IMR-90 (cell line): Measurements from ENCODE around the gene IFI27L2. TPM values are rescaled to one million over a fixed set of nuclear protein-coding genes. Genes with fewer than 3 reads are reported as not detected.

Source experiments
- ATAC-seq: fragments of 200-7000 bp; cut with Tn5 transposase; 2 replicates; pipeline ENCODE4 v1.9.1; 2020; ENCODE audit warnings: low read depth, mild to moderate bottlenecking, moderate library complexity
- BruUV-seq: library from RNA; stranded (reverse); fragments of 400-500 nt; replicated peaks from 2 replicates; lab custom pipeline; 2021; lab: Mats Ljungman, UMichigan
- CTCF ChIA-PET: fragments of 300-600 bp; formaldehyde crosslinking; extraction: SDS; loops from one replicate; lab custom pipeline; 2021; ENCODE audit warnings: antibody characterized with exemption; lab: Yijun Ruan, JAX
- POLR2A ChIA-PET: fragments of 300-600 bp; sonication (Branson Sonifier 250); formaldehyde crosslinking; loops from one replicate; lab custom pipeline; 2022; ENCODE audit warnings: antibody characterized with exemption; ENCODE audit not compliant: unreplicated experiment; lab: Charles Lee
- DNase-seq: peaks from one replicate; pipeline ENCODE4 v3.0.0; 2013
- H2AFZ ChIP-seq: replicated peaks from 2 replicates; pipeline ENCODE3; 2013; ENCODE audit warnings: low read length, mild to moderate bottlenecking; ENCODE audit not compliant: poor library complexity
- H2AK5ac ChIP-seq: 2 replicates; pipeline ENCODE4 v1.6.1; 2013; ENCODE audit warnings: low read depth, low read length, inconsistent platforms
- H2AK9ac ChIP-seq: replicated peaks from 2 replicates; pipeline ENCODE3; 2013; ENCODE audit warnings: mild to moderate bottlenecking, low read depth, low read length, moderate library complexity; ENCODE audit not compliant: poor library complexity
- H2BK120ac ChIP-seq: 2 replicates; pipeline ENCODE4 v1.6.1; 2013; ENCODE audit warnings: low read depth, low read length, inconsistent platforms
- H2BK15ac ChIP-seq: 3 replicates; pipeline ENCODE4 v1.6.1; 2013; ENCODE audit warnings: low read depth, low read length, inconsistent platforms
- H2BK20ac ChIP-seq: 2 replicates; pipeline ENCODE4 v1.6.1; 2013; ENCODE audit warnings: low read depth, mild to moderate bottlenecking, inconsistent platforms, low read length, moderate library complexity
- H2BK5ac ChIP-seq: 2 replicates; pipeline ENCODE4 v1.6.1; 2013; ENCODE audit warnings: mild to moderate bottlenecking, low read depth, low read length, inconsistent platforms; ENCODE audit not compliant: poor library complexity, severe bottlenecking
- H3K14ac ChIP-seq: replicated peaks from 2 replicates; pipeline ENCODE4 v1.6.1; 2013; ENCODE audit warnings: low read depth, low read length, inconsistent platforms
- H3K18ac ChIP-seq: 2 replicates; pipeline ENCODE4 v1.6.1; 2013; ENCODE audit warnings: low read depth, low read length, control low read depth
- H3K23ac ChIP-seq: 2 replicates; pipeline ENCODE4 v1.6.1; 2013; ENCODE audit warnings: low read depth, low read length, inconsistent platforms
- H3K27ac ChIP-seq: 2 replicates; pipeline ENCODE4 v1.5.1; 2013; ENCODE audit warnings: mild to moderate bottlenecking, control low read depth, low read length; ENCODE audit not compliant: insufficient read depth
- H3K27me3 ChIP-seq: 2 replicates; pipeline ENCODE4 v1.6.1; 2013; ENCODE audit warnings: low read length; ENCODE audit not compliant: control insufficient read depth, insufficient read depth
- H3K36me3 ChIP-seq: 2 replicates; pipeline ENCODE4 v1.6.1; 2013; ENCODE audit warnings: low read length, mixed read lengths; ENCODE audit not compliant: control insufficient read depth, insufficient read depth
- H3K4ac ChIP-seq: 2 replicates; pipeline ENCODE4 v1.6.1; 2013; ENCODE audit warnings: low read depth, low read length, inconsistent platforms
- H3K4me1 ChIP-seq: 2 replicates; pipeline ENCODE4 v1.6.1; 2013; ENCODE audit warnings: low read length, mixed read lengths; ENCODE audit not compliant: control insufficient read depth, insufficient read depth
- H3K4me2 ChIP-seq: 2 replicates; pipeline ENCODE4 v1.6.1; 2013; ENCODE audit warnings: low read depth, mild to moderate bottlenecking, control low read depth, low read length, moderate library complexity
- H3K4me3 ChIP-seq: 2 replicates; pipeline ENCODE4 v1.5.1; 2013; ENCODE audit warnings: low read depth, mild to moderate bottlenecking, control low read depth, low read length, moderate library complexity; ENCODE audit not compliant: insufficient read depth
- H3K56ac ChIP-seq: 2 replicates; pipeline ENCODE4 v1.6.1; 2013; ENCODE audit warnings: low read length, inconsistent platforms; ENCODE audit not compliant: insufficient read depth; ENCODE audit errors: extremely low read depth
- H3K79me1 ChIP-seq, 2 experiments: 2 replicates each; pipeline ENCODE4 v1.6.1; 2013; ENCODE audit warnings: low read length in 2 of 2, inconsistent platforms in 1 of 2, low read depth in 1 of 2
- H3K9ac ChIP-seq: 2 replicates; pipeline ENCODE4 v1.6.1; 2013; ENCODE audit warnings: low read depth, low read length, control low read depth
- H3K9me1 ChIP-seq: 2 replicates; pipeline ENCODE4 v1.6.1; 2013; ENCODE audit warnings: low read length, inconsistent platforms; ENCODE audit not compliant: insufficient read depth
- H3K9me3 ChIP-seq: 2 replicates; pipeline ENCODE4 v1.6.1; 2013; ENCODE audit warnings: low read length; ENCODE audit not compliant: control insufficient read depth, insufficient read depth
- H4K20me1 ChIP-seq: 2 replicates; pipeline ENCODE4 v1.6.1; 2013; ENCODE audit warnings: low read length, inconsistent platforms; ENCODE audit not compliant: insufficient read depth
- H4K5ac ChIP-seq: 2 replicates; pipeline ENCODE4 v1.6.1; 2013; ENCODE audit warnings: mild to moderate bottlenecking, low read depth, low read length, control low read depth
- H4K8ac ChIP-seq, 2 experiments: 2 replicates each; pipeline ENCODE4 v1.6.1; 2013; ENCODE audit warnings: low read depth in 2 of 2, low read length in 2 of 2, control low read depth in 1 of 2, inconsistent platforms in 1 of 2
- H4K91ac ChIP-seq: 2 replicates; pipeline ENCODE4 v1.6.1; 2013; ENCODE audit warnings: low read depth, low read length, inconsistent platforms; ENCODE audit not compliant: insufficient read depth
- CEBPB ChIP-seq: IDR thresholded peaks from 2 replicates; pipeline ENCODE4 v1.6.1; 2012; ENCODE audit warnings: low read depth, low read length, improper control_type of control experiment
- CHD1 ChIP-seq: IDR thresholded peaks from 2 replicates; pipeline ENCODE4 v1.6.1; 2012; ENCODE audit warnings: low read depth, low read length, improper control_type of control experiment
- MAFK ChIP-seq: IDR thresholded peaks from 2 replicates; pipeline ENCODE4 v1.6.1; 2012; ENCODE audit warnings: low read depth, low read length, improper control_type of control experiment
- MAZ ChIP-seq: IDR thresholded peaks from 2 replicates; pipeline ENCODE4 v1.6.1; 2012; ENCODE audit warnings: low read depth, mild to moderate bottlenecking, low read length, improper control_type of control experiment, moderate library complexity, borderline replicate concordance
- NFE2L2 ChIP-seq: fragments of 150-350 bp; IDR thresholded peaks from 2 replicates; pipeline ENCODE4 v1.6.1; 2016; ENCODE audit warnings: low read depth, mild to moderate bottlenecking, low read length
- POLR2A ChIP-seq: IDR thresholded peaks from 2 replicates; pipeline ENCODE4 v1.6.1; 2012; ENCODE audit warnings: mild to moderate bottlenecking, low read depth, low read length
- RCOR1 ChIP-seq: IDR thresholded peaks from 2 replicates; pipeline ENCODE4 v1.6.1; 2012; ENCODE audit warnings: mild to moderate bottlenecking, low read length, improper control_type of control experiment; ENCODE audit not compliant: insufficient replicate concordance
- SMC3 ChIP-seq: fragments of 150-350 bp; IDR thresholded peaks from 2 replicates; pipeline ENCODE4 v1.6.1; 2016; ENCODE audit warnings: low read depth, mild to moderate bottlenecking, antibody characterized with exemption, low read length, moderate library complexity
- WGBS, 2 experiments: methylation state at CpG; one replicate each; pipeline versions ENCODE4 v1.1.5 to v1.1.7; 2013; ENCODE audit warnings: missing lambda C conversion rate in 2 of 2; ENCODE audit not compliant: insufficient read length in 1 of 2; ENCODE audit errors: extremely low coverage in 2 of 2; 5-methylcytosine and 5-hydroxymethylcytosine counted together
- dilution Hi-C: fragments of 300-500 bp; cut with HindIII; formaldehyde crosslinking; loops from one replicate; pipeline ENCODE4 v1.14.3; 2018; ENCODE audit warnings: low sequenced_read_pairs; ENCODE audit not compliant: unreplicated experiment
- in situ Hi-C: fragments of 300-500 bp; cut with MboI; formaldehyde crosslinking; loops from 3 replicates; pipeline ENCODE4 v1.14.3; 2019; ENCODE audit warnings: low sequenced_read_pairs, inconsistent platforms, mixed read lengths
- intact Hi-C: fragments of 100-400 bp; cut with micrococcal nuclease; formaldehyde crosslinking; loops from 2 replicates; pipeline ENCODE4 v1.10.0; 2022
- polyA plus RNA-seq, 3 experiments: library from polyadenylated mRNA; depleted of rRNA; stranded (reverse); fragments of >200 nt; gene quantifications; 2 replicates each; pipeline ENCODE4 v1.2.3, GENCODE V29; 2012; ENCODE audit warnings: low replicate concordance in 1 of 3
- total RNA-seq: library from RNA; depleted of rRNA; stranded (reverse); fragments of >200 nt; gene quantifications from 2 replicates; pipeline ENCODE4 v1.2.3, GENCODE V29; 2012
- TF ChIP-seq, protein P1 (sequence below): conservative IDR thresholded peaks from 2 replicates; pipeline ENCODE4 v1.5.1; 2012; ENCODE audit warnings: mild to moderate bottlenecking, low read depth, low read length, improper control_type of control experiment
- TF ChIP-seq, protein P2 (sequence below): fragments of 150-350 bp; IDR thresholded peaks from 2 replicates; pipeline ENCODE4 v1.6.1; 2017; ENCODE audit warnings: mild to moderate bottlenecking, antibody characterized with exemption, low read length, low read depth

IFI27L2 gene
- total and polyA plus RNA-seq, 2 of the 4 experiments (the other 2 are of a cell fraction), result 43.0 to 187 TPM

DNA sequence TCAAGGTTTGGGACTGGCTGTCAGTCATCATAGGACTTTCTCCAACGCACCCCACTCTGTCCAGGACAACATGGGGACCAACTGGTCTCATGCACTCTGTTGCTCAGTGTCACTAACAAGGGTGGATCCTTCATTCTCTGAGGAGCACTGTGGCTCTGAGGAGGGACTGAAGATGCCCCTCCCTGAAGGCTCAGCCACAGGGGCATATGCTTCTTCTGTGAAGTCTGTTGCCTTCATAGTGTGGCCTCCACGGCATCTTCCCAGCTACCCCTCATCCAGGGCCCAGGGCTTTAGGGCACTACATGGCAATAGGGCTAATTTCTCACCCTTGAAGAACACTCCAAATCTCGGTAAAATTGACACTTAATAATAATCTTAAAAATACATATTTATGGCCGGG lies 14.3 kb upstream of the IFI27L2 start:
- no peak overlapping the region for H3K4ac ChIP-seq

More for the DNA sequence above, 14.3 kb upstream of the IFI27L2 start:
- H2AFZ ChIP-seq, result no peak overlapping the region
- no peak overlapping the region for H3K4me2 ChIP-seq
- H3K27ac ChIP-seq, result no peak overlapping the region
- H3K4me3 ChIP-seq, result no peak overlapping the region
- H3K56ac ChIP-seq, result no peak overlapping the region
- H3K18ac ChIP-seq, result no peak overlapping the region
- no peaks in the 10 kb centered on the region for H3K9me1 ChIP-seq
- no peak overlapping the region for H2BK120ac ChIP-seq
- H3K27me3 ChIP-seq, result peaks cover 10% of the 10 kb centered on the region
- H3K4me1 ChIP-seq, result no peaks in the 10 kb centered on the region
- no peaks in the 10 kb centered on the region for H3K9me3 ChIP-seq
- no peak for TF ChIP-seq MAZ
- no peak for TF ChIP-seq CHD1
- TF ChIP-seq, protein P1, sequence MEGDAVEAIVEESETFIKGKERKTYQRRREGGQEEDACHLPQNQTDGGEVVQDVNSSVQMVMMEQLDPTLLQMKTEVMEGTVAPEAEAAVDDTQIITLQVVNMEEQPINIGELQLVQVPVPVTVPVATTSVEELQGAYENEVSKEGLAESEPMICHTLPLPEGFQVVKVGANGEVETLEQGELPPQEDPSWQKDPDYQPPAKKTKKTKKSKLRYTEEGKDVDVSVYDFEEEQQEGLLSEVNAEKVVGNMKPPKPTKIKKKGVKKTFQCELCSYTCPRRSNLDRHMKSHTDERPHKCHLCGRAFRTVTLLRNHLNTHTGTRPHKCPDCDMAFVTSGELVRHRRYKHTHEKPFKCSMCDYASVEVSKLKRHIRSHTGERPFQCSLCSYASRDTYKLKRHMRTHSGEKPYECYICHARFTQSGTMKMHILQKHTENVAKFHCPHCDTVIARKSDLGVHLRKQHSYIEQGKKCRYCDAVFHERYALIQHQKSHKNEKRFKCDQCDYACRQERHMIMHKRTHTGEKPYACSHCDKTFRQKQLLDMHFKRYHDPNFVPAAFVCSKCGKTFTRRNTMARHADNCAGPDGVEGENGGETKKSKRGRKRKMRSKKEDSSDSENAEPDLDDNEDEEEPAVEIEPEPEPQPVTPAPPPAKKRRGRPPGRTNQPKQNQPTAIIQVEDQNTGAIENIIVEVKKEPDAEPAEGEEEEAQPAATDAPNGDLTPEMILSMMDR, result no peak
- no peak for TF ChIP-seq SMC3
- no peak for TF ChIP-seq CEBPB
- TF ChIP-seq, protein P2, sequence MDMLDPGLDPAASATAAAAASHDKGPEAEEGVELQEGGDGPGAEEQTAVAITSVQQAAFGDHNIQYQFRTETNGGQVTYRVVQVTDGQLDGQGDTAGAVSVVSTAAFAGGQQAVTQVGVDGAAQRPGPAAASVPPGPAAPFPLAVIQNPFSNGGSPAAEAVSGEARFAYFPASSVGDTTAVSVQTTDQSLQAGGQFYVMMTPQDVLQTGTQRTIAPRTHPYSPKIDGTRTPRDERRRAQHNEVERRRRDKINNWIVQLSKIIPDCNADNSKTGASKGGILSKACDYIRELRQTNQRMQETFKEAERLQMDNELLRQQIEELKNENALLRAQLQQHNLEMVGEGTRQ, result no peak
- no peak for TF ChIP-seq NFE2L2
- TF ChIP-seq RCOR1, result no peak
- no peak for TF ChIP-seq POLR2A
- no peak for TF ChIP-seq MAFK
- POLR2A ChIA-PET, result no interaction called here
- no peak overlapping the region for H2BK15ac ChIP-seq
- CTCF ChIA-PET, result interaction anchor here (1.3 kb wide), 1 partner anchor 12 kb away, joined by 4 read pairs; no protein-coding TSS in a partner anchor
- in situ Hi-C loops (no loop called here), dilution Hi-C loops (no loop called here), intact Hi-C loops (no loop called here)
- no peak for ATAC-seq
- no peak overlapping the region for H3K14ac ChIP-seq
- H3K9ac ChIP-seq, result no peak overlapping the region
- H3K23ac ChIP-seq, result no peak overlapping the region
- no CpG with 5 or more reads among the region's 4 CpGs for WGBS, 2 experiments
- no peak overlapping the region for H4K8ac ChIP-seq
- no TSS peak for BruUV-seq
- no peak for DNase-seq
- H2AK9ac ChIP-seq, result no peak overlapping the region
- H4K5ac ChIP-seq, result no peak overlapping the region
- H2AK5ac ChIP-seq, result no peak overlapping the region
- H3K36me3 ChIP-seq, result no peaks in the 10 kb centered on the region
- no peaks in the 10 kb centered on the region for H4K20me1 ChIP-seq
- H2BK20ac ChIP-seq, result no peak overlapping the region
- H2BK5ac ChIP-seq, result no peak overlapping the region
- no peak overlapping the region for H4K91ac ChIP-seq
- no peaks in the 10 kb centered on the region for H3K79me1 ChIP-seq
